SIG-M5 treated with dmso at 0.1 percent for 504 hours (cell line): ENCODE results near the gene PARD3.

Experiments used
- DNase-seq: peaks from one replicate; lab custom pipeline; 2025; ENCODE audit not compliant: unreplicated experiment; lab: John Stamatoyannopoulos, UW

Gene PARD3

GRCh38 chr10:34587680-34588019, 227.4 kb downstream of the PARD3 start:
- DNase-seq: no peak

- DNase-seq: no peak
These were observed 228.0 kb downstream of the PARD3 start for GRCh38 chr10:34587002-34587679.

GRCh38 chr10:34585422-34586112, 229.5 kb downstream of the PARD3 start:
- DNase-seq: no peak

GRCh38 chr10:34584164-34584563, 230.9 kb downstream of the PARD3 start:
- peak; percentile 57 for DNase-seq

- DNase-seq: no peak
These were observed 233.1 kb downstream of the PARD3 start for GRCh38 chr10:34581801-34582532.

- peak; percentile 8 for DNase-seq
These were observed 234.5 kb downstream of the PARD3 start for GRCh38 chr10:34580643-34581042.

GRCh38 chr10:34580214-34580613, 234.9 kb downstream of the PARD3 start:
- DNase-seq: no peak

- no peak for DNase-seq
These were observed 236.6 kb downstream of the PARD3 start for GRCh38 chr10:34578468-34578867.

GRCh38 chr10:34576797-34577196, 238.3 kb downstream of the PARD3 start:
- DNase-seq: no peak

- no peak for DNase-seq
These were observed 239.2 kb downstream of the PARD3 start for GRCh38 chr10:34575882-34576281.

- DNase-seq: no peak
These were observed 240.7 kb downstream of the PARD3 start for GRCh38 chr10:34574353-34574934.

- no peak for DNase-seq
These were observed 244.2 kb downstream of the PARD3 start for GRCh38 chr10:34570887-34571286.

GRCh38 chr10:34567659-34568253, 247.3 kb downstream of the PARD3 start:
- DNase-seq: no peak

GRCh38 chr10:34565934-34566333, 249.2 kb downstream of the PARD3 start:
- no peak for DNase-seq

GRCh38 chr10:34558093-34558583, 257.0 kb downstream of the PARD3 start:
- DNase-seq: no peak

GRCh38 chr10:34557173-34557572, 257.9 kb downstream of the PARD3 start:
- no peak for DNase-seq

- DNase-seq: no peak
These were observed 259.4 kb downstream of the PARD3 start for GRCh38 chr10:34555653-34556052.

GRCh38 chr10:34553747-34554146, 261.3 kb downstream of the PARD3 start:
- no peak for DNase-seq

- DNase-seq: no peak
These were observed 263.8 kb downstream of the PARD3 start for GRCh38 chr10:34551295-34551694.

GRCh38 chr10:34549953-34550352, 265.1 kb downstream of the PARD3 start:
- DNase-seq: no peak

GRCh38 chr10:34549001-34549400, 266.1 kb downstream of the PARD3 start:
- no peak for DNase-seq
